ENCODE results near the gene DPP10. TPM values are rescaled to one million over a fixed set of nuclear protein-coding genes. Genes with fewer than 3 reads are reported as not detected.

Gene DPP10
- total RNA-seq, 1 experiment from 2014 or later: not detected

DNA sequence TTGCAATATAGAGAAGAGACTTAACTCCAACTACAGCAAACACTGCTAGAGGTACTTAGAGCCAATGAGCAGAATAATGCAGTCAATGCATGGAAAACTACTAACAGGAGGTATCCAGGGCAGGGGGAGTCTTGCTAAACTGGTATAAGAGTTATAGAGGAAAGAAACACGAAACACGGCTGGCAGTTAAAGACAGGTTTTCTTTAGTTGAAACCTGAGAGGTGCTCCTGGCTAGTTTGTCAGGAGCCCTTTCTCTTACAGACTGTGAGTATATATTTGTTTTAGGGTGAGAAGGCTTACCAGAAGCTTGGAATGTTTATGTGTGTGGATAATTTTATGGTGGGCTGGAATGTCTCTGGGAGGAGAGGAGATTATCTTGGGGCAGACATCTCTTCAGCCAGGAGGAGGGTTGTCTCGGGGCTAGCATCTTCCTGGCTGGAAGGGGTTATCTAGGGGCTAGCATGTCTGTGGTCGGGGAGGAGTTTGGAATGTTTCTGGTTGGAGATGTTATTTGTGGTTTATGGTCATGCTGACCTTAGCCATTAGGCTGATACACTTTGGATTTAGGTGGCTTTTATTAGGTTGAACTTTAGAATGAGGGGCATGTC lies 1048.8 kb downstream of the DPP10 start:
- ATAC-seq (no peak), DNase-seq (ENCODE audit: low read depth, low spot score) (no peak)
- TF ChIP-seq, protein P1, sequence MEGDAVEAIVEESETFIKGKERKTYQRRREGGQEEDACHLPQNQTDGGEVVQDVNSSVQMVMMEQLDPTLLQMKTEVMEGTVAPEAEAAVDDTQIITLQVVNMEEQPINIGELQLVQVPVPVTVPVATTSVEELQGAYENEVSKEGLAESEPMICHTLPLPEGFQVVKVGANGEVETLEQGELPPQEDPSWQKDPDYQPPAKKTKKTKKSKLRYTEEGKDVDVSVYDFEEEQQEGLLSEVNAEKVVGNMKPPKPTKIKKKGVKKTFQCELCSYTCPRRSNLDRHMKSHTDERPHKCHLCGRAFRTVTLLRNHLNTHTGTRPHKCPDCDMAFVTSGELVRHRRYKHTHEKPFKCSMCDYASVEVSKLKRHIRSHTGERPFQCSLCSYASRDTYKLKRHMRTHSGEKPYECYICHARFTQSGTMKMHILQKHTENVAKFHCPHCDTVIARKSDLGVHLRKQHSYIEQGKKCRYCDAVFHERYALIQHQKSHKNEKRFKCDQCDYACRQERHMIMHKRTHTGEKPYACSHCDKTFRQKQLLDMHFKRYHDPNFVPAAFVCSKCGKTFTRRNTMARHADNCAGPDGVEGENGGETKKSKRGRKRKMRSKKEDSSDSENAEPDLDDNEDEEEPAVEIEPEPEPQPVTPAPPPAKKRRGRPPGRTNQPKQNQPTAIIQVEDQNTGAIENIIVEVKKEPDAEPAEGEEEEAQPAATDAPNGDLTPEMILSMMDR (IDR thresholded peaks at IDR 0.05): no peak
- TF ChIP-seq SIN3A (IDR thresholded peaks at IDR 0.05; ENCODE audit: borderline replicate concordance, insufficient read depth, low read depth, low read length) (no peak), TCF7L2 (IDR thresholded peaks at IDR 0.05; ENCODE audit: low read depth, low read length) (no peak), POLR2AphosphoS5 (IDR thresholded peaks at IDR 0.05; ENCODE audit: low read depth, low read length) (no peak), REST (IDR thresholded peaks at IDR 0.05; ENCODE audit: insufficient read depth in 1 of 2, low read depth in 2 of 2, low read length in 1 of 2) (no peak)
- H3K4me1 ChIP-seq (ENCODE audit: control insufficient read depth, insufficient read depth, low read length): no peaks in the 10 kb centered on the region
- H3K9me3 ChIP-seq (ENCODE audit: control insufficient read depth, insufficient read depth, low read depth, low read length): no peaks in the 10 kb centered on the region
- ChIA-PET CTCF (no interaction called here), POLR2A (no interaction called here)
- H3K27me3 ChIP-seq (ENCODE audit: control insufficient read depth, insufficient read depth, low read length): no peaks in the 10 kb centered on the region
- intact Hi-C loops (cut with micrococcal nuclease; ENCODE audit: unreplicated experiment): no loop called here
- no TSS peak for BruUV-seq (replicated peaks)
- no peak overlapping the region for H3K4me3 ChIP-seq (ENCODE audit: low read depth in 2 of 2, low read length in 2 of 2)
- no peak overlapping the region for H3K27ac ChIP-seq (ENCODE audit: low read length)
- in situ Hi-C loops (cut with HindIII; ENCODE audit: low pct_unique_long_range_greater_than_20kb, low sequenced_read_pairs): no loop called here
- H3K36me3 ChIP-seq (ENCODE audit: control insufficient read depth, insufficient read depth, low read length): no peaks in the 10 kb centered on the region

GRCh38 chr2:115505331-115505730 lies 1062.9 kb downstream of the DPP10 start:
- no peak overlapping the region for H3K4me3 ChIP-seq (ENCODE audit: low read depth in 2 of 2, low read length in 2 of 2)
- intact Hi-C loops (cut with micrococcal nuclease; ENCODE audit: unreplicated experiment): no loop called here
- DNase-seq (ENCODE audit: low read depth, low spot score) (no peak), ATAC-seq (no peak)
- ChIA-PET CTCF (no interaction called here), POLR2A (no interaction called here)
- no peak overlapping the region for H3K27ac ChIP-seq (ENCODE audit: low read length)
- TF ChIP-seq, protein P1 (IDR thresholded peaks at IDR 0.05): no peak
- TF ChIP-seq SIN3A (IDR thresholded peaks at IDR 0.05; ENCODE audit: borderline replicate concordance, insufficient read depth, low read depth, low read length) (no peak), REST (IDR thresholded peaks at IDR 0.05; ENCODE audit: insufficient read depth in 1 of 2, low read depth in 2 of 2, low read length in 1 of 2) (no peak), TCF7L2 (IDR thresholded peaks at IDR 0.05; ENCODE audit: low read depth, low read length) (no peak), POLR2AphosphoS5 (IDR thresholded peaks at IDR 0.05; ENCODE audit: low read depth, low read length) (no peak)
- no peaks in the 10 kb centered on the region for H3K36me3 ChIP-seq (ENCODE audit: control insufficient read depth, insufficient read depth, low read length)
- no TSS peak for BruUV-seq (replicated peaks)
- H3K27me3 ChIP-seq (ENCODE audit: control insufficient read depth, insufficient read depth, low read length): no peaks in the 10 kb centered on the region
- in situ Hi-C loops (cut with HindIII; ENCODE audit: low pct_unique_long_range_greater_than_20kb, low sequenced_read_pairs): no loop called here
- no peaks in the 10 kb centered on the region for H3K4me1 ChIP-seq (ENCODE audit: control insufficient read depth, insufficient read depth, low read length)
- H3K9me3 ChIP-seq (ENCODE audit: control insufficient read depth, insufficient read depth, low read depth, low read length): no peaks in the 10 kb centered on the region
